HG02610 (cell line): Measurements from ENCODE around the gene BTBD19.
A peak's percentile ranks its signal among the peaks of the same experiment; 100 is the strongest.
"Not testable (repeated sequence)": the region's sequence is repeated elsewhere in the genome, so short reads cannot be mapped to it uniquely, and the experiment has no call there.

Source experiments
- ATAC-seq: cut with Tn5 transposase; IDR thresholded peaks from one replicate; pipeline ENCODE4 v1.9.1; 2021; ENCODE audit warnings: mild to moderate bottlenecking, moderate library complexity; ENCODE audit not compliant: unreplicated experiment

Gene BTBD19

GRCh38 chr1:44787506-44787905, 20.8 kb upstream of the BTBD19 start:
- no peak for ATAC-seq

- ATAC-seq, result no peak
Observed at GRCh38 chr1:44788120-44788860, 20.0 kb upstream of the BTBD19 start, which contains the start of gene BEST4. Gene BEST4 (minus strand): TSS chr1:44788170. CDS start chr1:44787705, 465 bp downstream.

- no peak for ATAC-seq
Observed at GRCh38 chr1:44790968-44791801, 17.1 kb upstream of the BTBD19 start.

GRCh38 chr1:44792736-44793502, 15.4 kb upstream of the BTBD19 start:
- ATAC-seq, result no peak

- ATAC-seq, result not testable (repeated sequence)
Observed at GRCh38 chr1:44797886-44798285, 10.4 kb upstream of the BTBD19 start.

- no peak for ATAC-seq
Observed at GRCh38 chr1:44798481-44799365, 9.6 kb upstream of the BTBD19 start.

- ATAC-seq, result peak; percentile 92
Observed at GRCh38 chr1:44799770-44800584, 8.3 kb upstream of the BTBD19 start, which contains the start of gene PLK3. Gene PLK3 (plus strand): TSS chr1:44800377. CDS start chr1:44800464, 87 bp downstream.

- no peak for ATAC-seq
Observed at GRCh38 chr1:44801491-44802305, 6.6 kb upstream of the BTBD19 start.

- no peak for ATAC-seq
Observed at GRCh38 chr1:44802306-44803061, 5.8 kb upstream of the BTBD19 start.

GRCh38 chr1:44803062-44803311, 5.3 kb upstream of the BTBD19 start:
- no peak for ATAC-seq

- no peak for ATAC-seq
Observed at GRCh38 chr1:44803312-44804095, 4.8 kb upstream of the BTBD19 start.

- ATAC-seq, result no peak
Observed at GRCh38 chr1:44805311-44806024, 2.9 kb upstream of the BTBD19 start.

- ATAC-seq, result no peak
Observed at GRCh38 chr1:44806025-44806703, 2.2 kb upstream of the BTBD19 start.

GRCh38 chr1:44806704-44807363, 1.5 kb upstream of the BTBD19 start, which contains the start of gene DYNLT4:
Gene DYNLT4 (minus strand): TSS chr1:44807351. CDS start chr1:44806668, 683 bp downstream.
- no peak for ATAC-seq

GRCh38 chr1:44807364-44808062, 810 bp upstream of the BTBD19 start:
- peak; percentile 35 for ATAC-seq
